ENCODE measurements around the gene ECM2. TPM values are rescaled to one million over a fixed set of nuclear protein-coding genes. Genes with fewer than 3 reads are reported as not detected.

Gene ECM2
- total RNA-seq, 1 donor: 62.2 TPM

DNA sequence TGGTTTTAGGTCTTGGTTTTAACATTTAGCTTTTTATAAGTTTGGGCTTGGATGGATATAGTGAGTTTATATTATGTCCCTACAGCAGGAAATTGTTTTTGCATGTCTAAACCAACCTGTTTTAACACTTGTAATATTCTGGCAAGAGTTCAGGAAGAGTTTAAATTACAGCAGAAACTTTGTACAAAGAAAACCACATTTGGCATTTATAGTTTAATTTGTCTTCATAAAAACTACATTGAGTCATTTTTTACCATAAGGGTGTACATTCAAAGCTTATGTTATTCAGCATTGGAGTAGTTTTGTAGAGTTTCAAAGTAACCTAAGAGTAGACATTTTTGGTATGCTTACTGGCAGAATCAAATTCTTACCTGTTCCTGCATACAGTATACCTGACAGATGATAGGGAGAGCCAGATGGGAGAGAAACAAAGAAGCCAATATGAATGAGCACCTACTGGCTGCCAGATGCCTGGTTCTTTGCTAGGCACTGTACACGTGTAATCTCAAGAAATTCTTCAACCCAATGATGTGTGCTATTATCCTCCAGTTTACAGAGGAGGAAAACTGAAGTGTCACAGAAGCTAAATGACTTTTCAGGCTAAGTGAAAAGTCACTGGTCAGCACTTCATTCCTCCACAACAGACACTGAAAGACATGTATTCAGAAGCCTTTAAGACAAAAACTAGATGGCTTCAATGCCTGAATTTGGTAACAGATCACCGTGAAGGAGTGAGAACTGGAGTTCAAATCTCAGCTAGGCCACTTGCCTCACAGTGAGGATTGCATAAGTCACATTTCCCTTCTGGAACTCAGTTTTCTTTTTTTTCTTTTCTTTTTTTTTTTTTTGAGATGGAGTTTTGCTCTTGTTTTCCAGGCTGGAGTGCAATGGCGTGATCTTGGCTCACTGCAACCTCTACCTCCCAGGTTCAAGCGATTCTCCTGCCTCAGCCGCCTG is 25.9 kb upstream of the ECM2 start:
- H3K79me2 ChIP-seq (ENCODE audit: insufficient read depth, low read length): no peaks in the 10 kb centered on the region
- no peak overlapping the region for H2AFZ ChIP-seq (ENCODE audit: low read length)
- no peaks in the 10 kb centered on the region for H3K27me3 ChIP-seq (ENCODE audit: insufficient read depth, low read length)
- no peaks in the 10 kb centered on the region for H4K20me1 ChIP-seq (ENCODE audit: insufficient read depth, low read length)
- no peak for DNase-seq (ENCODE audit: insufficient read length, low spot score, missing footprints)
- no peaks in the 10 kb centered on the region for H3K36me3 ChIP-seq (ENCODE audit: insufficient read depth, low read length)
- TF ChIP-seq, protein P1, sequence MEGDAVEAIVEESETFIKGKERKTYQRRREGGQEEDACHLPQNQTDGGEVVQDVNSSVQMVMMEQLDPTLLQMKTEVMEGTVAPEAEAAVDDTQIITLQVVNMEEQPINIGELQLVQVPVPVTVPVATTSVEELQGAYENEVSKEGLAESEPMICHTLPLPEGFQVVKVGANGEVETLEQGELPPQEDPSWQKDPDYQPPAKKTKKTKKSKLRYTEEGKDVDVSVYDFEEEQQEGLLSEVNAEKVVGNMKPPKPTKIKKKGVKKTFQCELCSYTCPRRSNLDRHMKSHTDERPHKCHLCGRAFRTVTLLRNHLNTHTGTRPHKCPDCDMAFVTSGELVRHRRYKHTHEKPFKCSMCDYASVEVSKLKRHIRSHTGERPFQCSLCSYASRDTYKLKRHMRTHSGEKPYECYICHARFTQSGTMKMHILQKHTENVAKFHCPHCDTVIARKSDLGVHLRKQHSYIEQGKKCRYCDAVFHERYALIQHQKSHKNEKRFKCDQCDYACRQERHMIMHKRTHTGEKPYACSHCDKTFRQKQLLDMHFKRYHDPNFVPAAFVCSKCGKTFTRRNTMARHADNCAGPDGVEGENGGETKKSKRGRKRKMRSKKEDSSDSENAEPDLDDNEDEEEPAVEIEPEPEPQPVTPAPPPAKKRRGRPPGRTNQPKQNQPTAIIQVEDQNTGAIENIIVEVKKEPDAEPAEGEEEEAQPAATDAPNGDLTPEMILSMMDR (IDR thresholded peaks at IDR 0.05; ENCODE audit: extremely low read depth, low read depth, low read length): no peak
- no peak overlapping the region for H3K4me2 ChIP-seq (ENCODE audit: insufficient read depth, low read length)
- no peaks in the 10 kb centered on the region for H3K9me3 ChIP-seq (ENCODE audit: low read depth, low read length)
- no peak overlapping the region for H3K4me3 ChIP-seq (ENCODE audit: insufficient read depth, low read length)
- peaks cover 26% of the 10 kb centered on the region for H3K4me1 ChIP-seq (ENCODE audit: insufficient read depth, low read length)
- H3K27ac ChIP-seq (ENCODE audit: low read depth, low read length): no peak overlapping the region

DNA sequence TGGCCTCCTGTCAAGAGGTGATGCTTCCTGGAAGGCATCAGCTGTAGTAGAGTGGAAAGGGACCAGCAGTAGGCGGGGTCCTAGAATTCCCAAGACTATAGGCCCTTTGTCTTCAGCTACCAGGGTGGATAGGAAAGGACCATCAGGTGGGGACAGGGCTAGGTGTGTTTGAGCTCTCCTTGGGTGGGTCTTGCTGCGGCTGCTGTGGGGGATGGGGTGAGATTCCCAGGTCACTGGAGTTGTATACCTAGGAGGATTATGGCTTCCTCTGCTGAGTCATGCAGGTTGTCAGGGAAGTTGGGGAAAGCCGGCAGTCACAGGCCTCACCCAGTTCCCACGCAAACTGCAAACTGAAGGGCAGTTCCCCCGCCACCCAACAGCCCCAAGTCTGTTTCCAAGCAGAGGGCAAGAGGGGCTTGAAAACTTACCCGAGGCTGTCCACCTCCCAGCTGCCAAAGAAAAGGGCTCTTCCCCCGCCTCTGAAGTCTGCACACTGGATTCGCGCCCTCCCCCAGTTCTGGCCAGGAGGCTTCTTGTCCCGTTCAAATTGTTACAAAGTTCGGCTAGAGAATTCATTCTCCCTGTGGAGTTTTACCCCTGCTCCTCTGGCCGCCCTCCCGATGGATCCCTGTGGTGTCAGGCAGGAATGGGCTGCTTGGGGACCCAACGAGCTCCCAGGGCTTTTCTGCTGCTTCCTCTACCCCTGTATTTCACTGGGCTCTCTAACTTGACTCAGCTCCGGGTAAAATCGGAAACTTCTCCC is 23.0 kb upstream of the ECM2 start:
- DNase-seq (ENCODE audit: insufficient read length, low spot score, missing footprints): no peak
- H3K9me3 ChIP-seq (ENCODE audit: low read depth, low read length): no peaks in the 10 kb centered on the region
- peaks cover 18% of the 10 kb centered on the region for H3K4me1 ChIP-seq (ENCODE audit: insufficient read depth, low read length)
- no peaks in the 10 kb centered on the region for H4K20me1 ChIP-seq (ENCODE audit: insufficient read depth, low read length)
- TF ChIP-seq, protein P1 (IDR thresholded peaks at IDR 0.05; ENCODE audit: extremely low read depth, low read depth, low read length): no peak
- no peak overlapping the region for H3K27ac ChIP-seq (ENCODE audit: low read depth, low read length)
- no peaks in the 10 kb centered on the region for H3K79me2 ChIP-seq (ENCODE audit: insufficient read depth, low read length)
- H2AFZ ChIP-seq (ENCODE audit: low read length): no peak overlapping the region
- no peak overlapping the region for H3K4me2 ChIP-seq (ENCODE audit: insufficient read depth, low read length)
- no peak overlapping the region for H3K4me3 ChIP-seq (ENCODE audit: insufficient read depth, low read length)
- no peaks in the 10 kb centered on the region for H3K36me3 ChIP-seq (ENCODE audit: insufficient read depth, low read length)
- no peaks in the 10 kb centered on the region for H3K27me3 ChIP-seq (ENCODE audit: insufficient read depth, low read length)

GRCh38 chr9:92550765-92551164 is 15.0 kb upstream of the ECM2 start:
- Histone ChIP-seq H2AFZ (ENCODE audit: low read length) (no peak overlapping the region), H3K79me2 (ENCODE audit: insufficient read depth, low read length) (no peaks in the 10 kb centered on the region), H3K4me2 (ENCODE audit: insufficient read depth, low read length) (no peak overlapping the region), H3K4me1 (ENCODE audit: insufficient read depth, low read length) (no peaks in the 10 kb centered on the region), H3K9me3 (ENCODE audit: low read depth, low read length) (no peaks in the 10 kb centered on the region), H3K36me3 (ENCODE audit: insufficient read depth, low read length) (no peaks in the 10 kb centered on the region), H4K20me1 (ENCODE audit: insufficient read depth, low read length) (no peaks in the 10 kb centered on the region), H3K27me3 (ENCODE audit: insufficient read depth, low read length) (no peaks in the 10 kb centered on the region), H3K4me3 (ENCODE audit: insufficient read depth, low read length) (no peak overlapping the region), H3K27ac (ENCODE audit: low read depth, low read length) (no peak overlapping the region)
- DNase-seq (ENCODE audit: insufficient read length, low spot score, missing footprints): no peak
- TF ChIP-seq, protein P1 (IDR thresholded peaks at IDR 0.05; ENCODE audit: extremely low read depth, low read depth, low read length): no peak

GRCh38 chr9:92547356-92547755 is 11.6 kb upstream of the ECM2 start:
- no peak overlapping the region for H3K27ac ChIP-seq (ENCODE audit: low read depth, low read length)
- no peaks in the 10 kb centered on the region for H3K79me2 ChIP-seq (ENCODE audit: insufficient read depth, low read length)
- DNase-seq (ENCODE audit: insufficient read length, low spot score, missing footprints): no peak
- H4K20me1 ChIP-seq (ENCODE audit: insufficient read depth, low read length): no peaks in the 10 kb centered on the region
- H2AFZ ChIP-seq (ENCODE audit: low read length): peak overlapping the region; percentile 26
- no peaks in the 10 kb centered on the region for H3K36me3 ChIP-seq (ENCODE audit: insufficient read depth, low read length)
- H3K27me3 ChIP-seq (ENCODE audit: insufficient read depth, low read length): no peaks in the 10 kb centered on the region
- no peak overlapping the region for H3K4me3 ChIP-seq (ENCODE audit: insufficient read depth, low read length)
- TF ChIP-seq, protein P1 (IDR thresholded peaks at IDR 0.05; ENCODE audit: extremely low read depth, low read depth, low read length): no peak
- H3K9me3 ChIP-seq (ENCODE audit: low read depth, low read length): no peaks in the 10 kb centered on the region
- H3K4me2 ChIP-seq (ENCODE audit: insufficient read depth, low read length): no peak overlapping the region
- H3K4me1 ChIP-seq (ENCODE audit: insufficient read depth, low read length): no peaks in the 10 kb centered on the region
